Endothelial cell (in vitro differentiated cells): ENCODE results near the gene ATAD3C. TPM values are rescaled to one million over a fixed set of nuclear protein-coding genes. Genes with fewer than 3 reads are reported as not detected.

Experiments
- DNase-seq: peaks from one replicate; pipeline ENCODE4 v3.0.0; 2021; ENCODE audit warnings: low spot score
- H3K27ac Mint-ChIP-seq: one replicate; pipeline ENCODE4 v1.8.0; 2021; ENCODE audit warnings: mixed read lengths, inconsistent platforms; ENCODE audit not compliant: unreplicated experiment
- H3K27me3 Mint-ChIP-seq: one replicate; pipeline ENCODE4 v1.8.0; 2021; ENCODE audit warnings: mild to moderate bottlenecking, moderate library complexity, mixed read lengths, inconsistent platforms; ENCODE audit not compliant: unreplicated experiment
- H3K36me3 Mint-ChIP-seq: one replicate; pipeline ENCODE4 v1.8.0; 2021; ENCODE audit warnings: mild to moderate bottlenecking, low read depth, mixed read lengths, inconsistent platforms; ENCODE audit not compliant: unreplicated experiment
- H3K4me1 Mint-ChIP-seq: one replicate; pipeline ENCODE4 v1.8.0; 2021; ENCODE audit warnings: mild to moderate bottlenecking, mixed read lengths, inconsistent platforms; ENCODE audit not compliant: unreplicated experiment
- H3K4me3 Mint-ChIP-seq: one replicate; pipeline ENCODE4 v1.8.0; 2021; ENCODE audit warnings: mild to moderate bottlenecking, mixed read lengths, inconsistent platforms; ENCODE audit not compliant: unreplicated experiment
- H3K9me3 Mint-ChIP-seq: one replicate; pipeline ENCODE4 v1.8.0; 2021; ENCODE audit warnings: mixed read lengths, inconsistent platforms; ENCODE audit not compliant: unreplicated experiment
- total RNA-seq: library from RNA; stranded (reverse); fragmentation: NEBNext Ultra II Directional; extraction: Animal tissue kit (Norgen Biotek cat#: 25700); gene quantifications from one replicate; pipeline ENCODE4 v1.2.1, GENCODE V29; 2021; ENCODE audit not compliant: unreplicated experiment
- TF ChIP-seq, protein P1 (sequence below): fragments of 200-600 bp; sonication (generic); IDR thresholded peaks from one replicate; pipeline ENCODE4 v1.5.0; 2021; ENCODE audit warnings: antibody characterized with exemption; ENCODE audit not compliant: unreplicated experiment

The ATAD3C gene
- total RNA-seq, 1 donor from 2014 or later = 2.9 TPM

DNA sequence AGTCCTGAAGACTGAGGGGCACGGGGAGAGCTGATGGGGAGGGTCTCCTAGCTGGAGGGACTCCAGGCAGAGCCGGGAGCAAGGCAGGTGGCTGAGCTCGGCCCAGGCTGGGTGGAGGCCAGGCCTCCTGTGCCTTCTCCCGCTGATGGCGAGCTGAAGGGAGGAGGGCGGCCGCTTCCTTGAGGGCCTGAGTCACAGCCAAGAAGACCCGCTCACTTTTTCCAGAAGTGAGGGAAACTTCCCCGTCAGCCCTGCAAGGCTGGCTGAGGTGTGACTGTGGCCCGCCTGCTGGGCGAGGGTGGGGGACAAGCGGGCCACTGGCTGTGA is 15.7 kb upstream of the ATAD3C start:
- Mint-ChIP-seq H3K4me3 (no peak overlapping the region), H3K4me1 (peaks cover 22% of the 10 kb centered on the region), H3K27me3 (peaks cover 8% of the 10 kb centered on the region), H3K9me3 (no peaks in the 10 kb centered on the region), H3K36me3 (no peaks in the 10 kb centered on the region), H3K27ac (peak overlapping the region; percentile 74)
- no peak for DNase-seq
- TF ChIP-seq, protein P1, sequence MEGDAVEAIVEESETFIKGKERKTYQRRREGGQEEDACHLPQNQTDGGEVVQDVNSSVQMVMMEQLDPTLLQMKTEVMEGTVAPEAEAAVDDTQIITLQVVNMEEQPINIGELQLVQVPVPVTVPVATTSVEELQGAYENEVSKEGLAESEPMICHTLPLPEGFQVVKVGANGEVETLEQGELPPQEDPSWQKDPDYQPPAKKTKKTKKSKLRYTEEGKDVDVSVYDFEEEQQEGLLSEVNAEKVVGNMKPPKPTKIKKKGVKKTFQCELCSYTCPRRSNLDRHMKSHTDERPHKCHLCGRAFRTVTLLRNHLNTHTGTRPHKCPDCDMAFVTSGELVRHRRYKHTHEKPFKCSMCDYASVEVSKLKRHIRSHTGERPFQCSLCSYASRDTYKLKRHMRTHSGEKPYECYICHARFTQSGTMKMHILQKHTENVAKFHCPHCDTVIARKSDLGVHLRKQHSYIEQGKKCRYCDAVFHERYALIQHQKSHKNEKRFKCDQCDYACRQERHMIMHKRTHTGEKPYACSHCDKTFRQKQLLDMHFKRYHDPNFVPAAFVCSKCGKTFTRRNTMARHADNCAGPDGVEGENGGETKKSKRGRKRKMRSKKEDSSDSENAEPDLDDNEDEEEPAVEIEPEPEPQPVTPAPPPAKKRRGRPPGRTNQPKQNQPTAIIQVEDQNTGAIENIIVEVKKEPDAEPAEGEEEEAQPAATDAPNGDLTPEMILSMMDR = no peak

DNA sequence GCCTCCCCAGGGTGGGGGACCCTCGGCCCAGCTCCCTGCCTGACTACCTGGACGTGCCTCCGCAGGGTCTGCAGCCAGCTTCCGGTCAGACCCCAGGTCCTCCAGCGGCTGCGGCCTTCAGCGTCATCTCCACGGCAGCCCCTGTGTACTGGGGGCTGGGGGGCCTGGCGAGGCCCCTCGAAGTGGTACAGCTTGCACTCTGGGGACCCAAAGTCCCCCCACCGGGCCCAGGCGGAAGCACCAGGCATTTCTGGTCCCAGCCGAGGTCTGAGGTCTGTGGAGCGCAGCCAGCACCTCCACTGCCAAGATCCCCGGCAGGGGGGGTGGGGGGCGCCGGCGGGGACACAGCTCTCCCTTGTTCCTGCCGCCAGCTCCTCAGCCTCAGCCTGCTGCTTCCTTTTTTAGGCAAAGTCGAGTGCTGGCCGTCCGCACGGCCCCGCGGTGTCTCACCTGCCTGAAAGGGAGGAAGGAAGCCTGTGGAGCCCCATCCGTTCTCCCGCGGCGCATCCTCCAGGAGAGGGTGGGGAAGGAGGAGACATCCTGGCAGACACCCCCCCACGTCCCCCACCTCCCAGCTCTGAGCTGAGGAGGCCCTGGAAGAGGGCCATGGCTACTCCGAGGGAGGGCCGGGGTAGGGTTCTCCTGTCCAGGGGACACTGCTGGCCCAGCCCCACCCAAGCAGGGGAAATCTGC is 15.2 kb upstream of the ATAD3C start:
- H3K9me3 Mint-ChIP-seq = no peaks in the 10 kb centered on the region
- DNase-seq = peak; percentile 56

DNA sequence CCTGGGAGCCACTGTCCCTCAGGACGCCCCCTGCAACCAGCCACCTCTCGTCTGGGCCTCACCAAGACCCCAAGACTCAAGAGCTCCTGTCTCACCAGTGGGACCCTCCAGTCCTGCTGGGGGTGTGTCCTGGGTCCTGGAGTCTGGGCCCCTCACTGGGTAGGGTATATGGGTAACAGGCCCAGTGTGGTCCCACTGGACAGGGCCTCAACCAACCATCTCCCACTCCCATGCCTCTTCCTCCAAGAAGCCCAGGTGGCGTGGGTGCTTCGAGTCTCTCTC is 14.7 kb upstream of the ATAD3C start:
- DNase-seq = no peak
- H3K4me1 Mint-ChIP-seq = peaks cover 18% of the 10 kb centered on the region
- H3K4me3 Mint-ChIP-seq = peak overlapping the region; percentile 82
- TF ChIP-seq, protein P1 = no peak
- H3K27me3 Mint-ChIP-seq = peaks cover 6% of the 10 kb centered on the region
- H3K9me3 Mint-ChIP-seq = no peaks in the 10 kb centered on the region
- H3K27ac Mint-ChIP-seq = peak overlapping the region; percentile 52
- H3K36me3 Mint-ChIP-seq = no peaks in the 10 kb centered on the region

More for the DNA sequence above, 15.2 kb upstream of the ATAD3C start:
- H3K4me1 Mint-ChIP-seq = peaks cover 22% of the 10 kb centered on the region
- H3K36me3 Mint-ChIP-seq = no peaks in the 10 kb centered on the region
- H3K4me3 Mint-ChIP-seq = no peak overlapping the region
- peaks cover 8% of the 10 kb centered on the region for H3K27me3 Mint-ChIP-seq
- TF ChIP-seq, protein P1 = no peak
- H3K27ac Mint-ChIP-seq = no peak overlapping the region

DNA sequence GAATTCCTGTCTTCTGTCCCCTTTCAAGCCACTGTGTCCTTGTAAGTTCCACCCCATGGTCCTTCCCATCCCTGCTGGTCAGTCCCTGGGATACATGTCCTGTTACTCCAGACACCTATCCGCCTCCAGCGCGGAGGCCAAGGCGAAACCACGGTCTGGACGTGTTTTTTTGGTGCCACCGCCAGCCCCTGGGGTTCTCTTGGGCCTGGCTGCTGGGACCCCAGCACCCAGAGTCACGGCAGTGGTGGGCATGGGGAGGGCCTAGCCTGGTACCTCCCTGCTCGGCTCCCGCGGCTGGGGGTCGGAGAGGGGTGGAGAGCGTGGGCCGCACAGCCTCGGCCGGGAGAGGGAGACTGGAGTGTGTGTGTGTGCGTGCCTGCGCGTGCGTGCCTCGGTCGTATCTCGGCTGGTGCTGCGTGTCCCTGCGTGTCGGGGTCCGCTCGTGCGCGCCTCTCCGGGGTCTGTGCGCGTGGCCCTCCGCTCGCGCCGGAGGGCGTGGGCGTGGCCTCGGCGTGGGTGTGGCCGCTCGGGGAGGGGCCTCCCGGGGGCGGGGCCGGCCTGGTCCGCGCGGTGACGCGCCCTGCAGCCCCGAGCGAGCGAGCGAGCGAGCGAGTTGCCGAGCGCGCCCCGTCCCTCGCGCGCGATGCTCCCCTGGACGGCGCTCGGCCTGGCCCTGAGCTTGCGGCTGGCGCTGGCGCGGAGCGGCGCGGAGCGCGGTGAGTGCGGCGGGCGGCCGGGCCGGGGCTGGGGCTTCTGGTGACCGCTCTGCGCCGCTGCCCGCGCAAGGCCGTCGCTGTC is 14.2 kb upstream of the ATAD3C start, which contains the start of gene VWA1:
TSS of gene VWA1 (plus strand) at position 585 of the 798 bp plus-strand sequence. CDS start at position 644, 59 bp downstream.
- no peaks in the 10 kb centered on the region for H3K9me3 Mint-ChIP-seq
- peak within 1 kb of the TSS; percentile 52 for H3K27ac Mint-ChIP-seq
- TF ChIP-seq, protein P1 = no peak
- peaks cover 2% of the 10 kb centered on the region for H3K27me3 Mint-ChIP-seq
- H3K4me3 Mint-ChIP-seq = peak within 1 kb of the TSS; percentile 88
- peaks cover 13% of the 10 kb centered on the region for H3K4me1 Mint-ChIP-seq
- no peaks in the 10 kb centered on the region for H3K36me3 Mint-ChIP-seq
- peak; percentile 75 for DNase-seq

DNA sequence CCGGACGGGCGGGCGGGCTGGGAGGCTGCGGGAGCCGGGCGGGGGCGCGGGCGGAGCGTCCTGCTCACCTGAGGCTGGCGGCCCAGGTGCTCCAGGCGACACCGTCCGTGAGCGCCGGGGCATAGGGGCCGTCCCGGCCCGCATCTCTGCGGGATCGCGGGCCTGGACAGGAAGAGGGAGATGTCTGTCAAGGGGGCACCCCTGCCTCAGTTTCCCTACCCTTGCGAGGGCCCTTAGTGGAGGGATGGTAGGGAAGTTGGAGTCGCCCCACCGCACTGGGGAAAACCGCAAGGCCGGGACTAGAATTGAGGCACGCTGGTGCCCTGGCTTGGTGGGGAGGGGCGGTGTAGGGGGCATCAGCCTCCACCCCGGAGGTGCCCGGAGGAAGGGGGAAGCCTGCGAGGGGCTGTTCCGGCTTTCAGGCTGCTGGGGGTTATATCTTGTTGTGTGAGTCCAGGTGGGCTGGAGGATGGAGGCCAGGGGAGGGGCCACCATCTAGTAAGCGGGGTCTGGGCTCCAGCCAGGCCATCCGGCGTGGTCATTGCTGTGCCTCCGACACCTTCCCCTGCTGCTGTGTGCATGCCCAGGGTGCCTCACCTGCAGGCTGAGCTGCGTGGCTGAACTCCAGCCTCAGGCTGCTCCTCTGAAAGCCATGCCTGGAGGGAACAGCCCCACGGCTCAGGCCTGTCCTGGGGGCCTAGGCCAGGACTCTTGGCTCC is 13.4 kb upstream of the ATAD3C start:
- H3K4me3 Mint-ChIP-seq = peak overlapping the region; percentile 88
- DNase-seq = no peak
- H3K27ac Mint-ChIP-seq = no peak overlapping the region
- H3K4me1 Mint-ChIP-seq = peaks cover 13% of the 10 kb centered on the region
- peaks cover 4% of the 10 kb centered on the region for H3K36me3 Mint-ChIP-seq
- H3K27me3 Mint-ChIP-seq = peaks cover 2% of the 10 kb centered on the region
- H3K9me3 Mint-ChIP-seq = no peaks in the 10 kb centered on the region
- TF ChIP-seq, protein P1 = no peak
